NCI-H2227 (cell line): Measurements from ENCODE around the gene GRIK1.

Source experiments
- DNase-seq: peaks from one replicate; lab custom pipeline; 2025; ENCODE audit not compliant: unreplicated experiment; lab: John Stamatoyannopoulos, UW

GRIK1 gene

DNA sequence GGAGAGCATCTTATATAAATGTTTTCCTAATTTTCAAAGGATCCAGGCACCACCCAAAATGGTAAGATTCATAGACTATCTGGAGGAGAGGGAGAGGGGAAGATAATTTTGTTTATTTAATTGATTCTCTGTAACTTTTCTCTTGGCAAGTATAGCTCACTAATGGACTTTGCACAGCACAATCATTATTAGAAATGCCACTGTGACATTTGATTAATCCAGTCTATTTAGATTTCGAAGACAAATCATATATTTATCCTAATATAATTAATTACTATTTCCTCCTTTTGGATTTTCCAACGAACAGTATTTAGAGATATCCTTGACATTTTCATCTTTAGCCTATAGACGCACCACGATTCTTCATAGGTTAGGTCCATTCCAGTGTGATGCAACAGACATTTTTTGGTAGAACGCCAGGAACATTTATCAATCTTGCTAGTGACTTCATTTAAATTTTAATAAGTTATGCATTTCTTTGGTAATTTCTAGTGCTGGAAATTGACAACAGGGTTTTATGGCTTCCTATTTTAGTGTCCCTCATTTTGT is 152.4 kb downstream of the GRIK1 start:
- no peak for DNase-seq

DNA sequence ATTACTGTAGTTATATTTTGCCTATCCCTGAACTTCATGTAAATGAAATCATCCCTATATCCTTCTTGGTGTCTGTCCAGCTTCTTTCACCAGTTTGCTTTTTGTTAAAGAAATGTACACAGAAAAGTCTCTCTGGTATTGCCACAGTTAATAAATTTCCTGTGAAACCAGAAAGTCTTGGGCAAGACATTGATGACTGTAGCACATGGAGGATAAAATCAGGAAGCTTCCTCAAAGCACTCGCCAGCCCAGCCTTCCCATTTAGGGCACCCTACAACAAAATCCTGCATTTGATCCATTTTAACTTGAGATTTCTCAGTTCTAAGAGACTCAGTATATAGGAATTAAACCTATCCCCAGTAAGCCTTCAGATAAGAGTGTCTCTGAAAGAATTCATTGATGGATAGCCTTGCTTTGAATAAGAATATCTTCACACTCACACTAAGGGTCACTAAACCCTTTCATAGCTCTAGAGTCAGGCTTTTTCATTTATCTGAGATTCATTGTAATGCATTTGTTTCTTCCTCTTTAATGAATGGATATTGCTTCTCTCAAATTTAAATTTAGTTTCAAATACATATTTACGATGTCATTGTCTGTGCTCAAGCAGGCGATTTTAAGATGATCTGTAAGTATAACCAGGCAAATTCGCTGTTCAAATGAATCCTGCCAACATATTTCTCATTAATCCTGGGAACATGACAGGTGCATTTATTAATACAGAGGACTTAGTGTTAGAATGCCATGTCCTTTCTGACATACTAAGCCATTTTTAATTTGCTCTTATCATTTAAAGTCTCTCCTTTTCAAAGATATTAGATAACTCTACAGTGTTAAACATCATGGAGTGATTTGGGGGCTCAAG is 153.1 kb downstream of the GRIK1 start:
- DNase-seq, result no peak

DNA sequence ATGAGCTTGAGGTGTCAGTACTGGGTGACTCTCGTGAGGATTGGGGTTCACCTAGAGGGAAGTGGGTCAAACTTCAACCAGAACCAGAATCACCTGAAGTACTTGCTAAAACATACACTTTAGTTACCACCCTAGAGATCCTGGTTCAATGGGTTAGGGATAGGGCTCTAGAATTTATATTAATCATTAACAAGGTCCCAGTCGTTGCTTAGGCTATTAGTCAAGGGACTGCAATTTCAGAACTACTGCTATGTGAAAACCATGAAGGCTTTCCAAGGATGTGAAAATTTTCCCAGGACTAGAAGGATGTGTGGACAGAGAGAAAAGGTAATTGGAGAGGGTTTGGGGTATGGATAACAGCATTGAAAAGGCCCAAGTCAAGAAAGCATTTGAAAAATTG is 162.6 kb downstream of the GRIK1 start:
- no peak for DNase-seq

DNA sequence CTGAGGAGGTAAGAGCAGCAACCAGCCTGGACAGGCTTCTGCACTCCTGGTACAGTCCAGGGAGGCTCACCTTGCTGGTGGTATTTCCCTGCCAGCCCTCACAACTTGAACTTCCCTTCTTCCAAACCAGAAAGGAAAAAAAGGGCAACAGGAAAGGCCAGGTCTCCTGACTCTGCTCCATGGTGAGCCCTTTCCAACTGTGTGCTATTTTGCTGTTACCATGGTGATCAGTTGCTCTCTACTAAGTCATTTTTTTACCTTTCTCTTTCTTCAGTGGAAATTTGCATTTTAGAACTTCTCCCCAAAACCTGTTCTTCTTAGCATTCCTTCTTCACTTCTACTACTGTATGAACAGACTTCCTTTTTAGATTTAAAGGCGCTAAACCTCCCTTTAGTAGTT is 164.3 kb downstream of the GRIK1 start:
- DNase-seq, result no peak

DNA sequence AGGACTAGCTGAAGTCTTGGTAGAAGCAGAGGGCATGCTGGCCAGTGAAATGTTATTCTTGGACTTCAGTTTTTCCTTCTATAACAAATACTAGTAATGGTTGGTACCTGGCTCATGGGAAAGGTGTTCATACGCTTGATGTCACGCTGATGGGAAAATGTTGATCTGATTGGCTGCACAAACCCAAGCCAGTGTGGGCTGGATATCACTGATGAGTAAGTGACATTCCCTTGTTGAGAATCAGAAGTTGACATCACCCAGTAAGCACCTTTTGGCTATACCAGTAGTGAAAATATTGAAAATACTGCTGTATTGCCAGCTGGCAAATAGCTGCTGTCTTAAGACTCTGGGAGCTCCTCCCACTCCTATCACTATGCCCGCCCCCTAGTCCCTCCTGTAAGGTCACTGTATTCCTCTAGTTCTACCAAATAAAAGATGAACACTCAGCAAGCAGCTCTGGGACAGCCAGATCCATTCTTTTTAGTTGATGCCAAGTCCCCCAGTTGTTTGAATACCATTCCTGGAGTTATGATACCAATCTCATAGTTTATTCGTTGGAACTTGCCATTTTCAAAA is 168.2 kb downstream of the GRIK1 start:
- no peak for DNase-seq

DNA sequence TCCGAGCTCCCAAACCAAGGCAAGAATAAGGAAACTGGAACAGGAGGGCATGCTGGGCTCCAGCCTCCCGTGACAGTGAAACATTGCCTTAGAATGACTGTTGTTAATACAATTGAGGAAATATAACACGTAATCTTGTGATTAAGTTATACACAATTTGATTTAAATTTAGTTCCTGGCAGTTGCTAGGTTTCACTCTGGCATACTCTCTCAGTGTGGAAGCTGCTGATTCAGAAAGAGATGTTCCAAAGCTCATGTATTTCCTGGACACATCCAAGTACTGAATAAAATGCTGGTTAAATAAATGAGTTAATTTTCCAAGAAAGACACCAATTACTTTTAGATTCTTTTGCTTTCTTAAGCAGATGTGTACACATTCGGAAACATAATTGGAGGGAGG is 176.1 kb downstream of the GRIK1 start:
- no peak for DNase-seq

DNA sequence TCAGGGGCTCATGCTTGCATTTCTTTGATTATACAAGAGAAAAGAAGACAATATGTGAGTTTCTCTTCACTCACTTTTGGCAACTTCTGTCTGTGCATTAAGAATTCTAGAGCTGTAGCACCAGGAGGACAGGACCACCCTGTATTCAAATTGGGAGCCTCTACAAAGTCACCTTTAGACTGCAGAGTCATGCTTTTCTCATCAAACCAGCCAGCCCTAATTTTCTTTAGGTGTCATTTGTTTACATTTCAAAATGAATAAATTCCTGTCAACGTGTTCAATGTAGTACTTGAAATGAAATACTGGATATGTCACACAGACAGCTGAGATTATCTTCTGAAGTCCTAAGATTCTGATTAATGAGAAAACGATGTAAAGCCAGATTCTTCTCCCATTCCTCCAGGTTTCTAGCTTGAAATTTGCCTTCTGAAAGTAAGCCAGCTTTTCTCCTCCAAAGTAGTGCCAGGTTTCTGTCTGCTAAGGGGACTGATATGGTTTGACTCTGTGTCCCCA is 177.2 kb downstream of the GRIK1 start:
- DNase-seq, result no peak

DNA sequence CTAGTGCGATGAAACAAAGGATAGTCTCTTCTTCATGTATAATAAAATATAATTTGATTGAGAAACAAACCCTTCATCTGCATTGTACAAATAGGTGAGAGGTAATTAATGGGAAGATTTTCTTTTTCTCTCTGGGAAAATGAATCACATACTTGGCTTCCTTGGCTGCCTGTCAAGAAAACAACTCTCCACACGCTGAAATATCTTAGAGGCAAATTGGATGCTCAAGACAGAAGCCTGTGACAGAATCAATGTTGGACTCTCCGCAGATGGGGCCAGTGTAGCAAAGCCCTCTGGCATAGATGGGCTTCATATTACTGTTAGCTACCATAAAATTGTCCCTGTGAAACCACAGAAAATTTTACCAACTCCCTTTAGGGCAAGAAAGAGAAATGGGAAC is 186.6 kb downstream of the GRIK1 start:
- DNase-seq, result no peak

DNA sequence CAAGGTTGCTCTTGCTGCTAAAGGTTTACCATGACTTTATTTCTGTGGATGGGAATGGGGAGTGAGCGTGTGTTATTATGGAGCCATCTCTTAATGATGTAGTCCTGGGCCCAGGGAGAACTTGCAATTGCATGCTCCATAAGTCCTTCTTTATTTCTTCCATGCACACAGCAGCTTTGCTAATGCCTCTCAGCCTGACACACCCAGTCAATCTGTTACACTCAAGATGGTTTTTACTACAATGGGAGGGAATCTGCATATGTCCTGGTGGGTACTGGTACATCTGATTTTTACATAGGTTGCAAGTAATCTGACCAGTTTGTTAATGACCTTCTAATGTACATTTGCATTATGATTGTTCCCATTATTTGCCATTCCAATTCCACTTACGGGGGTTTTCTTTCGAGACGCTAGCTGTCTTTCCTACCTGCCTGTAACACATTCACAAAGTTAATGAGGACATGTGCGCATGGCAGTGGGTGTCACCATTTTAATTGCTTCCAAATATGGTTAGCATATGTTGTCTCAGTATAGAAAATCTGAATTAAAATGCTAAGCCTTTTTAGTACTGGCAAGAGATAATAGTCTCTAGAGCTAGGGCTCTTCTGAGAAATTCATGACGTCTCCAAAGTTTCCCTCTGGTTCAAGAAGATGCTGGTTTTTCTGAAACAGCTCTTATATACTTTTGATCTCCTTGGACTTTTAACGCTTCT is 188.2 kb downstream of the GRIK1 start:
- DNase-seq, result no peak

DNA sequence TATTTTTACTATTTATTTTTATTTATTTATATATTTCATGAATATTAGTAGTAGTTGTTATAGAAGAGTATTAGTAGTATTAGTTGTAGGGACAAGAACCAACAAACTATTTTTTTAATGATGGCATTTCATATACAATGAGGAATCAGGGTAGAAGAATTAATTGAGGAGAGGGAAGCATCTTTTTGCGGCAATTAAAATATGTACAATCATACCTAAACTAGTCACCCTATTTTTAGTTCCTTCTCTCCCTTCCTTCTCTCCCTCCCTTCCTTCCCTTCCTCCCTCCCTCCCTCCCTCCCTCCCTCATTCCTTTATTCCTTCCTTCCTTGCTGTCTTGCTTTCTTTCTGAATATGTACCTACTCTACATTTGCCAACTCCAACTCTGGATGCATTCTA is 189.8 kb downstream of the GRIK1 start:
- no peak for DNase-seq

DNA sequence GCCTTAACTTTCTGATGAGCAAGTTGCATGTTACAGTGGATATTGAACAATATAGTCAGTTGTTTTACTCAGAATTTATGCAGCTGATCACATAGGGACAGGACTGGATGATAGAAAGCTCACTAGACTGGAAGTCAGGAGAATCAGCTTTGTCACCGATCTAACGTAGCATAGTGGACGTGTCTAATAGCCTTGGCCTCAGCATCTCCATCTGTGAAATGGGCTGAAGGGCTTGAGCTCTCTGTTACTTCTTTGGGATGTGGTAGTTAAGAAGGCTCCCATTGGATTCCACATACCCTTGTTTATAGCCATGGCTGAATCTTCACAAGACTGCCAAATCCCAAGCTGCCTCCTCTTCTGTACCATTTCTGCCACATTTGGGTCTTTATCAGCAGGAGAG is 190.6 kb downstream of the GRIK1 start:
- no peak for DNase-seq

DNA sequence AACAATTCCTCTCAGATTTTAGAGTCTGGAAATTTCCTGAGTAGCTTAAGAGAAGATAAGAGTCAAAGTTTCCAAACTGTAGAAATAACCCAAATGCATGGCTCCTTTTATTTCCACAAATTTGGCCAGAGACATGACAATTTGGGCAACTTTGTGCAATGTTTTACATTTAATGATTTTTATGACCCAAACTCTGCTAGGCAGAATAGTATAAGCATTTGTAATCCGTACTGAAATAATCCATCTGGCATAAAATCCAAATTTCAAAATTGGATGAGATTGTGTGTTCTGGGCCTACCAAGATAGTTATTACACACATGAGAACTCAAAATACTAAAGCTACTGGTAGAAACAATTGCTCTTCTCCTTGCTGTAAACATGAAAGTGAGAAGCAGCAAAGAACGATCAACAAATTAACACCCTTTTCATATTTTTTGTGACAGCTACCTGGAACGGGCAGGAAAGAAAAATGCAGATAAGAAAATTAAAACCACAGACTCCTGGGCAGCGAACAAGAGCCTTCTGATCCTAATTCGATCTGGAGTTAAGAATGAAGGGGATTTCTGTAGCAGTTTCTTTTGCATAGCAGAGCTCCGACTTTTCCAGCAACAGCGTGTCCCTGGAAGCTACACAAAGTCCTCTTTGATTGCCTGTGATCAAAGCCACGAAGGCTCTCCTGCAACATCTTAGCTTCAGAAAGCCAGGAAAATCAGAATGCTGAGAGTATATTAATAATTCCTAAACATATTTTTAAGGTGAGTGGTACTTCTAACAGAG is 191.2 kb downstream of the GRIK1 start:
- no peak for DNase-seq

DNA sequence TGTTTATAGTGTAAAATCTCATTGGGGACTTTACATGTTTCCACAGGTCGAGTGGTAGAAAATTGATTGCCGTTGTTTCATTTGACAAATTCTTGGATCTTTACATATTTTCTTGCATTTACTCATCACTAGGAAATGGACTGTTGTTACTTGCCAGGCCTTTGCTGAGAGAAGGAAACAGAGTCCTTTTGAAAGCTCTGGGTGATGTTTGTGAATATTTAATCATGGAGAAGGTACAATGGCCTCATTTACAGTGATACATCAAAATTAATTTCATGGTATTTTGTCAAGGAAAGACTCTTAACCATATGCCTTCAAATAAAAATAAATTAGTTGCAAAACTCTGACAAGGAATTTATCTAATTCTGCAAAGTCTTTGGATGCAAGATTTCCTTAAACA is 198.0 kb downstream of the GRIK1 start:
- no peak for DNase-seq

DNA sequence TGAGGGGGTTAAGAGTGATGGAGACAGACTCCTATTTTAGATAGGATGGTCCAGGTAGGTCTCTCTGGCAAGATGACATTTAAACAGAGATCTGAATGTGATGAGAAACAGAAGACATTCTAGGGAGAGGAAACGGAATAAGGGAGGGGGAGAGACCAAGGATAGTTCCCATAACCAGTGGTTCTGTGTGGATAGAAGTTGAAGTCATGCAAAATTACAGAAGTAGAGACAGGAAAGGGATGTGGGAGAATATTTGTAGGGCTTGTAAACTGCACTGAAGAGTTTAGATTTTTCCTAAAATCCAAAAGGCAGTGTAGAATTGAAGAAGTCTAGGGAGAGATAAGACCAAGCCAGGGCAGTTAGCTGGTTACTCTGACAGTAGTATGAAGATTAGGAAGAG is 200.6 kb downstream of the GRIK1 start:
- no peak for DNase-seq

DNA sequence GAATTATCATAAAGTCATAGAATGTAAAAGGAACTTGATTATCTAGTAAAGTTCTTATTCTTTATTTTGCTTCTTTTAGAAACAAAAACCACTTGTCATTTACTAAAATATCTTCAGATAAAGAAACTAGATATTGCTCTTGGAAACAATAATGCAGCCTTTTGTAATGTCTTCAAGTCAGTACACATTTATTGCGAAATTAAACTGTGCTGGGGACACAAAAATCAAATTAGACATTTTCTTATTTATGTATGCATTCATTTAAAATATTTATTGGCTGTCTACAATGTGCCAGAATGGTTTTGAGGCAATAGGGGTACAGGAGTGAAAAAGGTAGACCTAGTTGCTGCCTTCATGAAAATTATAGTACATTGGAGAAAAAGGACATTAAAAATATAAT is 201.1 kb downstream of the GRIK1 start:
- DNase-seq, result no peak

DNA sequence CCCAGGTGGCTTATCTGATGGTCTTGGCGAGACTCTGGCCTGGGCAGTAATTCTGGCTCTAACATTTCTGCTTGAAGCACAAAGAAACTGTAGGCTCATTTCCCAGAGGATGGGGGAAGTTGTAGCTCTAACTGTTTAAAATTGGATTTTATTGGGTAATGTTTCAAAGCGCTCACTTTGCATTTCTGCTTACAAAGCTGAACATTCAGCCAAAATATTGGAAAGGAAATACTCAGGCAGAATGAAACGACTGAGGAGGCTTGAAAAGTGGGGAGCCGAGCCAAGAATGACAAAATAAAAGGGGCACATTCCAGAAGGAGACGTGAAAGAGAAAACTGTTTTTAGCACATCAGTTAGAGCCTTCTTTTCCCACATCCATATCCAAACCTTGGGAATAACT is 202.6 kb downstream of the GRIK1 start:
- DNase-seq, result no peak

DNA sequence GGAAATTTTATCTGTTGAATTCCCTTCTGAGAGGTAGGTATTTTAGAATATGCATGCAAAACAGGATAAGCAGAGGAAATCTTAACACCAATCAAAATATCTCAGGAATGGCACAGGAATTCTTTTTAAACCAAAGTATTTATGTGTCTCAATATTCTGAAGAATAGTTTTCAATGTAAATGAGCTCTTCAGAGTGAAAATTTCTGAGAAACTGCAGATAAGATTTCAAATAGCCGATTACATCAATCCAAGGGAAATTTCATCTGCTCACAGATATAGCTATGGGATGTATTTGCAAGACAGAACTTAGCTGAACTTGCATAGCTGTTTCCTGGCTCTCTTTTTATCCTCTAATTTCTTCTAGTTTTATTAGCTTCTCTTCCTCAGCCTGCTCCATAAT is 209.5 kb downstream of the GRIK1 start:
- DNase-seq, result no peak

DNA sequence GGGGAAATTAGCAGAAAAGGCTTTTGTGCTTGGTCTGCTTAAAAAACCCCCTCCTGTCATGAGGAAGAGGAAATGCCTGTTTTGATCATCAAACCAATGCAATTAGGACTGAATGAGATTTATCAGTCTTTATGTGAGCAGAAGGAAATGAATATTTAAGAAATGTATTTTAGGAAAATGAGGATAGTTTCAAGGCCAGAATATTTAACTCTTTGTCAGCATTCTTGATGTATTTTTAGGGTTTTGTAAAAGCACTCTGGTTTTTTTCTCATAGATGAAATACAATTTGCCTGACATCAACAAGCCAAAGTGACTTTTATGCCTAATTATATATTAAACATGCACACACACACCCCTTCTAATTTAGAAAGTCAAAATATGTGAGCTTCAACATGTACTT is 213.8 kb downstream of the GRIK1 start:
- DNase-seq, result no peak

DNA sequence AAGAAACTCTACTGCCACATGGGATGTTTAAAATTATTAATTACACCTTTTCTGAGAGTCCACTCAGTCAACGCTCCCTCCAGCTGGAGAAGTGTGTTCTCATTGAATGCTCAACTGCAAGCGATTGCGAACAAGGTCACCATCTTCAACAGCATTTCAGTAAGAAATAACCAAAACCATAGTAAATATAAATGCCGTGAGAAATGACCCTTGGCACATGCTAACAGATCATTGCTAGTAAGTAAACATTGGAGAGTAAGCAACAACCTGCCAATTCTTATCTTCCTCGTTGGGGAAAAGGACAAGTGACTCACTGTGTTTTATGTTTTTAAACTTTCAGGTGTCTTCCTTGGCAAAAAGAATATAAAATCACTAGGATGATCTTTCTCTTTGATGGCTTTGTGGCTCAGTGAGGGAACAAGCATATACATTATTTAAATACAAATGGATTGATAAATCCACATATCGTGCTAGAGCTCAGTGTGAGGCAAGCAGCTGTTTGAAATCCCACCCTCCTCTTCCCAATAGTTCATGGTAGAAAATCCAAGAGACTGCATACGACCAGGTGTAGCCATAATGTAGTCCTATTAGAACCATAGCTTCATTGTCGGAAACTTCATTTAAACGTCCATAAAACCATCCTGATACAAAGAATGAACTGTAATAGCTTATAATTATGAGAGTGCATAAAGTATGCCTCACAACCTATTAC is 214.6 kb downstream of the GRIK1 start:
- no peak for DNase-seq

DNA sequence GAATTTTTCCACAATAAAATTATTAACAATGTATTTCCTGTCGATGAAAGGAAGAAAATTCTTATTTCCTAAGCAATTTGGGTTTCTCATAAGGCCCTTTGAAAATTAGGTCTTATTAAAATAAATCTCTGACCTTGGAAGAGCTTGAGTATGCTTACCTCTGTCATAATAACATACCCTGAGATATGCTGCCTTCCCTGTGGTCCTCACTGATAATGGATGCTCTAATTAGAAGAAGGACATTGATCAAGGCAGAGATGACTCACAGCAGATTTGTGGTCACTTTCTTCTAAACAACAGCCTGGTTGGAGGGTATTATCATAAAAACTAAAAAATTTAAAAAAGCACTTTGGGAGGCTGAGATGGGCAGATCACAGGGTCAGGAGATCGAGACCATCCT is 217.8 kb downstream of the GRIK1 start:
- no peak for DNase-seq
